ENCODE data around the gene ROBO2. TPM values are rescaled to one million over a fixed set of nuclear protein-coding genes. Genes with fewer than 3 reads are reported as not detected.

Gene ROBO2
- total RNA-seq, 1 donor from 2014 or later, result not detected

DNA sequence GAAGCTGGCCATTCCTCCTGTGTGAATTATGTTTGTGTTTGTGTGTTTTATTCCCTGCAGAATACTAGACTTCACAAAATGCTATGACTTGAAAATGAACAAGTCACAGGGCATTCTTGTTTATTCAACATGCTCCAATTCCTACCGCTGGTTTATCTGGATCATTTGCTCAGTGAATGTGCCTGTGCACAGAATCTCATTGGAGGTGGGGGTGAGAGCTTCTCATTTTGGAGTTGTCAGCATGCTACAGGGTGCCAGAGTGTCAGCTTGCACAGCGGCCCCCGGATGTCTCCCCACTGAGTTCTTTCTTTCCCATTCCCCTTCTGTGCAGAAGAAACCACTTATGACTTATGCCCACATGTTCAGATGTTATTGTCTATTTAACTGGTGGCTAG is 428.7 kb downstream of the ROBO2 start:
- intact Hi-C loops (cut with micrococcal nuclease), result no loop called here

DNA sequence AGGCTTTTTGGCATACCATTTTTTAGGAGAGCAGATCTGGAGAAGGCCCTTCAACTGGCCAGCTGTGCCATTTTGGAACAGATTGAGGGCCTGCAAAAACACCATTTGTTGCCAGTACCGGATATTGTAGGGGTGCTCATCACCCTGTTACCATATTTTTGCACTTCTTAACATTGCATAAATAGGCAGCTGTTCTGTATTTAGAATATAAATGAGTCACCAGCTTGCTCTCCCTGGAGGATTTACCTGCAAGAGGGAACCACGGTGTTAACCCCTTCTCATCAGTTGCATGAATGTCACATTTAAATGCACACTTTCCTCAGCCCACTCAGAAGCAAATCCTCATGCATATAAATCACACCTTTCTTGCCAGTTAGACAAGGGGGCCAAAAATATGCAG is 435.6 kb downstream of the ROBO2 start:
- intact Hi-C loops (cut with micrococcal nuclease), result no loop called here

DNA sequence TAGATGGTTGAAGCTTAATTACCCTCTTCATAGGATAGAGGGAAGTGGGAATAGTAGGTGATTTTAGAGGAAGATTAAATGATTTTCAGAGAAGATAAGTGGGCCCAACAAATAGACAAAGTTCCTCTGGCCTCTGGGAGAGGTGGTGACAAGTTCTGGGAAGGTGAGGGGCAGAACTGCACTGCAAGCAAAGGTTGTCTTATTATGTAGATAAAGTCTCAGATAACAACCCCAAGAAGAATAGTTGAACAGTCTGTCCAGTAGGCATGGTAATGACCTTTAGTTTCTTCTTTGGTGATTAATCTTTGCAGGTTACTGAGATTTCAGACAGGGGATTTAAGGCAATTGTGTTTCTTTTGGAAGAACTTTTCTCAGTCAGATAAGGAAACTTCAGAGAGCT is 439.1 kb downstream of the ROBO2 start:
- intact Hi-C loops (cut with micrococcal nuclease), result no loop called here

DNA sequence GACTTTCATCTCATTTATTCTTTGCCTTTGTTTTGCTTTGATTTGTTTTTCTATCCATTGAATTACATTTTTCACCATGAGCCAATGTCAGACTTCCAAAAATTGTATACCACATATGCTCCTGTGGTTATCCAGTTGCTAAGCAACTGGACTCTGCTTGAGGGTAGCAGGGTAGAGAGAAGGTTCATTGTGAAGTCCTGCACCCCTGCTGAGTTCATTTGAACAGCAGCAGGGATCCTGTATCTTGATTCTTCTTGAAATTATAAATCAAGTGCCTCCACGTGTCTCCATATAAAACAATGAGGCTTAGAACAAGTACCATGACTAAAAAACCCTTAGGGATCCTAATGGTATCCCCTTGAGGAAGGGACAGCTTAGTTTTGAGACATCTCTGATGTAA is 449.3 kb downstream of the ROBO2 start:
- intact Hi-C loops (cut with micrococcal nuclease), result no loop called here

DNA sequence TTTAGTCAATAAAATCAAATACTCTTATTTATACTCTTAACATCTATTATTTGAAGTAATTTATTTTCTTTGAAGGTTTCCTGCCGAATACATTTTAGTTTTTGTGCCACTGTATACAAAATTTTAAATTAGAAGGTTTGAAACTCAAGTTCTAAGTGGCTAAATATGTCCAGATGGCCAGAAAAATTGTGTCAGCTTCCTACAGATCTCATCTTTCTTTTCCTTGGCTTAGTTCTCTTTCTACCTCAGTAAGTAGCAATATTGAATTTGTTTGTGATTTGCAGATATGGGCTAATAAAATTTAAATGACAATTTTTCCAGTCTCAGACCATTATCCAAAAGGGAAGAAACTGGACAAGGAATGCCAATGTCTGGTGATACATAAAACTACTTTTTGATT is 452.1 kb downstream of the ROBO2 start:
- intact Hi-C loops (cut with micrococcal nuclease), result no loop called here

DNA sequence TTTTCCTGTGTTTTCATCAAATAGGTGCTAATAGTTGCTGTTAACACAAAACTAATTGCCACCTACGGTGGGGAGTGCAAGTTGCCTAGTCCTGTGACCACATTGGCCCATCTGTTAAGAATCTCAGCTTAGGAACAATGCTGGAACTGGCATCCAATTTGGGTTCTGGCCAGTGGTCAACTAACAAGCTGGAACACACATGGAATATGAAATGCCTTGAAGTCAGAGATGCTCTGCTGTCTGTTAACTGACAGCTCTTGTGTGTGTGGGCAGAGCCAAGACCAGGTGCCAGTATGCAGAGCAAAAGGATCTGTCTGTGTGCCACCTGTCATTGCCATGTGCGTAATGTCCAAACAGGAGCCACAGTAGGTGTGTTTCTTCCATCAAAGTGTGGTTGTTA is 460.8 kb downstream of the ROBO2 start:
- intact Hi-C loops (cut with micrococcal nuclease), result no loop called here

DNA sequence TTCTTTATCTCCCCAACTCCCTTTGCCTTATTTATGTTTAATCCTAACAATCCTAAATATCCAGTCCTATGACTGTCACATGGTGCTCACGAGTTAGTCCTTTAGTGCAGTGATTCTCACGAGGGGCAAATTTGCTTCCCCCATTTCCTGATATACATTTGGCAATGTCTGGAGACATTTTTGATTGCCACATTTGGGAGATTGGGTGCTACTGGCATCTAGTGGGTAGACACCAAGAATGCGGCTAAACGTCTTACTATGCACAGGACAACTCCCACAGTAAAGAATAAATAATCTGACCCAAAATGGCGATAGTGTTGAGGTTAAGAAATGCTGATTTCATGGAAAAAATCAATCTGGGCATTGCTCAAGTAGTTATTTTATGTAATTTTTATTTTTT is 466.5 kb downstream of the ROBO2 start:
- intact Hi-C loops (cut with micrococcal nuclease), result no loop called here

DNA sequence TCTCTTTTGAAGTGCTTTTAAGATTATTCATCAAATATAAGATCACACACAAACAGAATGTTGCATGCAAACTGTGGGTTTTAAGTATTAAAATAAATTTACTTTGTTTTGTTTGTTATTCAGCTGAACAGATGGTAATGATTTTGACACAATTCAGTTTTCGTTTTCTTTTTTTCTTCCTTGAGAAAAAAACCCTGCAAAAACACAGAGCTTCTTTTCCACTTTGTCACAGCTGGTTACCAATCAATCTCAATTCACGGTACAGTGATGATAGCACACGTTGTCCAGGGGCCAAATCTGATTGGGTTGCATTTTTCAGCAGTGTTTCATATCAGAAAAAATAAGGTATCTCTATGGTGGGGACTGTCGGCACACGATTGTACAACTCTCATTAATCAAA is 473.6 kb downstream of the ROBO2 start:
- intact Hi-C loops (cut with micrococcal nuclease), result no loop called here

DNA sequence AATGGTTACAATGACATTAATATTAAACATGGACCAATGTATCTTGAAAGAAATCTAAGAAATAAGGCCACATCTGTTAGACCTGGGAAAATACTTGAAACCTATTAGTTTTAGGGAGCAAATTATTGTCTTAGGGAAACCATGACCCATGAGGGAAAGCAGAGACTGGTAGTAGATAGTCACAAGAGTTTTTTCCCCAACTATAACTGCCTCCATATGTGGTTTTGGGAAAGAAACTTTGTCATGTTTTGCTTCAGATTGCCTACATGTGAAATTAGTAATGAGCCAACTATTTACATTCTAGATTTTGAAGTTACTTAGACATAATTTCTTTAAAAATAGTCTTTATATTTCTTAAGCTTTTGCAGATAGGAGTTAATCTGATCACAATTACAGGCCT is 474.9 kb downstream of the ROBO2 start:
- intact Hi-C loops (cut with micrococcal nuclease), result no loop called here

DNA sequence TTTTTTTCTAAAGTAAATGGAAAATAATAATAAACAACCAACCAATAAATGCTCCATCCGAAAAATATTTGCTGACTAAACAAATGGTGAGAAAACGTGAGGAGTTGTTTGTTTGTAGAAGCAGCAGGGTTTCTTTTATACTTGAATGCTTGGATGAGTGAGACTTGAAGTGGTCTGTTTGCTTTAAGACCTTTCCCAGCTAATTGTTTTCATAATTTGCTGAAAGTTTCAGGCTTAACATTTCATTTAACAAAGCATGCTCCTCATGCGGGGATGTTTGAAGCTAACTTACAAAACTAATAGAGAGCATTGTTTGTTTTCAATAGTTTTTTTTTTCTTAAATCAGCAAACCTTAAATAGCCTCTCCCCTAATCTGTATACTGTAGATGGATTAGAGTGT is 484.6 kb downstream of the ROBO2 start:
- intact Hi-C loops (cut with micrococcal nuclease), result no loop called here

DNA sequence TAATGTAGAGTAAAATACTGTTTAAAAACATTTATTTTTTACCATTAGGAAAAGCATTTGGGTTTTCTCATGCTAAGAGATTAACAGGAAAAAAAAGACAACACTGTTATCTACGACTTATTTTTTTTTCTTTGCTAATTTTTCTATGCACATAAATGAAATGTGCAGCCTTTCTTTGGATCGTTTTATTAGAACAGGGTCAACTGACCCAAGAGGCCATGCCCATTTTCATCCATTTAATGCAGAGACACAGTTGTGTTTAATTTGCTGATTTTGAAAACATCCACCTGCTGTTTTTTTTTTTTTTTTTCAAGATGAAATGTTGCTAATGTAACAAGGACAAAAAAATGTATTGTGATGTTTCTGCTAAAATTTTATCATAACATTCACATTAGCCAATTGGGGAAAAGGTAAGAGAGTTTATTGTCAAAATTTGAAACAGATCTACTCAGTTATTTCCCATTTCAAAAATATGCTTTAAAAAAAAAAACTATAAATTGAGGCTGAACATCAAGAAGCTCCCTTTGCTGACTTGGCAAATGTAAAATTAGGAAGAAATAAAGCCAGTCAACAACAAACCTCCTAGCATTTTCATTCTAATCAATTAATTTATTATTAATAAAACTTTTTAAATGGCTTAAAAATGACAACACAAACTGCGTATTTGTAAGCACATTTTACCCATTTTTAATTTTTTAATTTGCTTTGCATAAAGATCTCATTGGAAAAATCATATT is 485.2 kb downstream of the ROBO2 start:
- intact Hi-C loops (cut with micrococcal nuclease), result no loop called here

DNA sequence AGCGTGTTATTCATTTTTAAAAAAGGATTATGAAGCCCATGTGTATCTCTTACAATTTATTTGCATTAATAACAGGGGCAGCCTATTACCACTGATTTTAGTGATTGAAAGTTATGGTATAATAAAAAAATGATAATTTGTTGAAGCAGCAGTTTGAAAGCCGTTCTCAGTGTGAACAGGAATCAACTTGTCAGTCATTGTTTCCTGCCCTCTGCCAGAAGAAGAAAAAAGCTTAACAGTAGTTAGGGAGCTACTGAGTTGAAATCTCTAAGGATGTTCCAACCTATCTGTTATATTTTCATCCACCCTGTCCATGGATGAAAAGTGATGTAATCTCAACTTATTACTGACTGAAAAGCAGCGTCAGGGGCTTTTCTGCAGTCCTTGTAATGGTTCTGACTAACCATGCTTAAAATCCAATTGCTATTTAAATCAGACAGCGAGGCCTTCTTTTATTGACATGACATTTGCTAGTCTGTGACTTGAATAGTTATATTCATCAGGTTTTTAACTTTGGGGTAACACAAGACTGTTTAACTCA is 486.7 kb downstream of the ROBO2 start:
- intact Hi-C loops (cut with micrococcal nuclease), result no loop called here

DNA sequence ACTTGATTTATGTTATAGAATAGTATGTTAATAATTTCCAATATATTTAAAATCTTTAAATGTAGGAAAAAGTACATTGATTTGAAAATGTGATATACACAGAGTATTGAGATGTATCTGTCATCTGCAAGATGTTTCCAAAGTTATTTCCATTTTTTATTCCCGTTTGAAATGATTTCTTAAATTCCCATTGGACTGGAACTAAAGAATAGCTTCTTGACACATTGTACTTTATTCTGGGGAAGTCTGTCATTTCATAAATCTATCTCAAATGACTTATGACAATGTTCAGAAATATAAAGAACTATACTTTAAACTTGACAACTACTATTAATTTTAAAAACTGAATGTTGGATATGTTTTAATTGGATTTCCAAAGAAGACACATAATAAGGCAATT is 489.6 kb downstream of the ROBO2 start:
- intact Hi-C loops (cut with micrococcal nuclease), result no loop called here

DNA sequence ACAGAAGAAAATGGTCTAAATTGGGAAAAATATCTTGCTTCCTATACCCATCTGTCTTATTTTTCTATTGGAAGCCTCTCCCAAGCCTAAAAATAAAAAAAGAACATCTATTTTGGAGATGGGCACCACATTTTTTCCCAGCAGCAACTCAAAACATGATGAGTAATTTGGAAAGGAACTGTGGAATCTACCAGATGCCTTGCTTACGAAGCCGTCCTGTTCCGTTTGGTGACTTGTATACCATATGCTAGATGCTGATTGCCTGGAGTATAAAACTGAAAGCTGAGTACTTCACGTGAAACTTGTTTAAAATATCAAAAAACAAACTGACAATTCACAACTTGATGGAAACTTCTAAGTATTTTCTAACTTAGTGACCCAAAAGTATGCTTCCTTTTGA is 491.0 kb downstream of the ROBO2 start:
- intact Hi-C loops (cut with micrococcal nuclease), result no loop called here

DNA sequence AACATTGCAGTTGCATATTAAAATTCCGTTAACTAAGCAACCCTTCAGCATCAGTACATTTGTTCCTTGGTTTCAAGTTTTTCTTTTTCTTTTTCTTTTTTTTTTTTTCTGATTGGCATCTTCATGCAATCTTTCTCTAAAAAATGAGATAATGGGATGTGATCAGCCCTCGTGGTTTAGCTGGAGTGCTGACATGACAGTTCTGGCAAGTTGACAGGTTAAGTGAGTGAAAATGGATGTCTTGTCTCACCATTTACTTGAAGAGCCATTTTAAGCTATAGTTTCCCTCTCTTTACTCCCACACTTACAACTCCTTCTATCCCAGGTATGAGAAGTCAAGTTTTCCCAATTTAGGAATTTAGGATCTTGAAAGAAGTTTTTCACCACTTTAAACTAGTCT is 495.2 kb downstream of the ROBO2 start:
- intact Hi-C loops (cut with micrococcal nuclease), result no loop called here

DNA sequence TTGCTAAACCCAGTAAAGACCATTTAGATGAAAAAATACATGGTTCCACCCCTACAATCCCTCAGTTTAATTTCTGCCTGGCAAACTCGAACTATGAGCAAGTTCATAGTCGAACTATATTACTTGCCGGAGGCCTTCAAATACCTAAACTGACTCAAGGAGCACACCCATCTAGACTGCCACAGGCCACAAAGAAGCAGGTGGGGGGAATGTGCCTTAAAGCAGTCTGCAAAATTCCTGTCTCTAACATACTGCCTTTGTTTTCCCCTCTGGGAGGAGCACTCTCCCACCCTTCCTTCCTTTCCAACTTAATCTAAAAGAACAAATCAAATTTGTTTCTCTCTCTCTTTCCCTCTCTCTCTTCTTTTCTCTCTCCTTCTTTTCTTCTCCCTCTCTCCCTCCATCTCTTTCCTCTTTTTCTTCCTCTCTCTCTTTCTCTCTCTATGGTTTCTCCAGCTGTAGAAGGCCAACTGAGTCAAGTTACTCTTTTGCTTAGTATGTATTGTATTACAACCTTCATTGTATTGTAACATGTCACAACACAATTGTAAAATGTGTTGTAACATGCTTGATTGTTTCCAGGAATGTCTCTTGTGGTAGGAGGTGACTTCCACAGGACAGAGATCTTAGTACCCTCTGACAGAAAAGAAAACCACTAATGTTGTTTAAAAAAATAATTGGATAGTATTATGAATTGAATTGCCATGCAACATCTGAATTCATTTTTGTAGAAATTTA is 496.3 kb downstream of the ROBO2 start:
- intact Hi-C loops (cut with micrococcal nuclease), result no loop called here

DNA sequence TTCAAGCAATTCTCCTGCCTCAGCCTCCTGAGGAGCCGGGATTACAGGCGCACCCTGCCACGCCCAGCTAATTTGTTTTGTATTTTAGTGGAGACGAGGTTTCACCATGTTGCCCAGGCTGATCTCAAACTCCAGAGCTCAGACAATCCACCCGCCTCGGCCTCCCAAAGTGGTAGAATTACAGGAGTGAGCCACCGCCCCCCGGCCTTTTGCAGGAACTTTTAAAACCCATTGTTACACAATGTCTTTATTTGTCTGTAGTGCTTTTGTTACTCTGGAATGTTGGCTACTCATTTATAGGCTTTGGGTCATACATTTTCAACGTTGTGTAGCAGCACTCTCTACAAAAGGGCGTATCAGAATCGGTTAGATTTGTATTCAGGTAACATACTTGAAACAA is 499.1 kb downstream of the ROBO2 start:
- intact Hi-C loops (cut with micrococcal nuclease), result no loop called here

DNA sequence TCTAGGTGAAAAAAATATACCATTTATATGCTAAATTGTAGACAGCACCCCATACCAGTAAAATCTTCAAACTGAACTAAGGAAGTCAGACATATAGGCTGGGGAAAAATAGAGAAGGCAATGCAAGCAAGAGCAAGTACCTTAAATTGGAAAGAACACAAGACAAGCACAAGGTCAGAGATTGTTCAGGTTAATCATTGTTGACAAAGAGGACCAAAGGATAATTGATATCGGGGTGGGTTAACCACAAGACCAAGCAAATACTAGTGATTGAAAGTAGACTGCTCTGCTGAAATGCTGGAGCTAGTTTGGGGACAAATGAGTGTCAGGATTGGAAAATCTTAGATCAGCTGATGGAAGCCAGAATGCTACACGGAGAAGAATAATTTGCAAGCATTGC is 499.8 kb downstream of the ROBO2 start:
- intact Hi-C loops (cut with micrococcal nuclease), result no loop called here

DNA sequence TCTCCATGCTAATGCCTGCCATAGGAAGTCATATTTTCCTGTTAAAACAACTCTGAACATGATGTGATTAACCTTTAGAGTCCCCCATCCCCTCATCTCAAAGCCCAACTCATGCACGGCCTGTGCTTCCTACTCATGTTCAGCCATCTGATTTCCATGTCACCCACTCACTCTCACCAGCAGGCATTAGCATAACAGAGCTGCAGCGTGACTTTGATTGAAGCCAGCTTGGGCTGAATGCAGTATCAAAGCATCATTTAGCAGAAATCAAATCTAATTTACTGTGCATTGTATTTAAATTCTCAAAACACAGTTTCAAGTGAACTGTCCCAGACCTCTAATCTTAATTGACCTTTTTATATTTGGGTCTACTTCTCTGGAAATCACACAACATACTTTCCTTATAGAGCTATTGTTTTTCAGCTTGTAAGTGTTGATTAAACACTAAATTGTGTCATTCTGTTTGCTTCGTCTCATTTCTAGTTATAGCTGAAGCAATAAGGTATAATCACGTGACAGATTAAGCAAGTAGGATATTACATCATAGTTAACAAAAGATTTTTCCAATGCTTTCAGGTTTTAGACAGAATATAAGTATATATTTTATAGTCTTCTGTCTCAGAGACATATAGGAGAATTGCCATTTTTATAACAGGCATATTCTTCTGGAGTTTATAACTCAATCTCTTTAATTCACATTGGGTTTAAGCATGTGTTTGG is 501.5 kb downstream of the ROBO2 start:
- intact Hi-C loops (cut with micrococcal nuclease), result no loop called here

DNA sequence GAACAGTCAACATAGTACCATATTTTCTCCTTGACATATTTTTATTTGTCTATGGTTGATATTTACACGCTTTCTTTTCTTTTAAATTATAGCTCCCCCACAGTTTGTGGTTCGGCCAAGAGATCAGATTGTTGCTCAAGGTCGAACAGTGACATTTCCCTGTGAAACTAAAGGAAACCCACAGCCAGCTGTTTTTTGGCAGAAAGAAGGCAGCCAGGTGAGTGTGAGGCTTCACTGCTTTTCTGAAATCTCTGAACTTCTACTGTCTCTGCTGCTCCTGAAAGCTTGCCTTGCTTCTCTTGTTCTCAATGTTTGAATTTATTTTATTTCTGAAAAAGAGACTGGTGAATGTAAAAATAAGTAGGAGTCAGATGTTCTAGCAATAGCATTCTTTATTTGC is 506.3 kb downstream of the ROBO2 start:
- intact Hi-C loops (cut with micrococcal nuclease), result no loop called here

DNA sequence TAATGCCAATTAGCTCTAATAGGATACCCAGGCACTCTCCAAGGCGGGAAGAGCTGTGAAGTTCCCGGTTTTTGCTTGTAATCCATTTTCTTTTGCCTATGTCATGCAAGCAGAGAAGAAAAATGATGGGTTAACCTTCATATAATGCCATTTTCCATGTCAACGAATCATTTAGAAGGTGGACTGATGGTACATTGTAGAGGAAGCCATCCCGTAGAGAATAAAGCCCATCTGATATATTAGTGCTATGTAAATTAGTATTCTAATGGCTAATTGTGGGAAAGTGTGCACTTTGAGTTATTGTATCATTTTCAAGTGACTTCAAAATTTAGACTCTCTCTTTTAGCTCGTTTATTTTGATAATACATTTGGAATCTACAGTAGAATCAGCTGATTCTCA is 509.1 kb downstream of the ROBO2 start:
- intact Hi-C loops (cut with micrococcal nuclease), result no loop called here

DNA sequence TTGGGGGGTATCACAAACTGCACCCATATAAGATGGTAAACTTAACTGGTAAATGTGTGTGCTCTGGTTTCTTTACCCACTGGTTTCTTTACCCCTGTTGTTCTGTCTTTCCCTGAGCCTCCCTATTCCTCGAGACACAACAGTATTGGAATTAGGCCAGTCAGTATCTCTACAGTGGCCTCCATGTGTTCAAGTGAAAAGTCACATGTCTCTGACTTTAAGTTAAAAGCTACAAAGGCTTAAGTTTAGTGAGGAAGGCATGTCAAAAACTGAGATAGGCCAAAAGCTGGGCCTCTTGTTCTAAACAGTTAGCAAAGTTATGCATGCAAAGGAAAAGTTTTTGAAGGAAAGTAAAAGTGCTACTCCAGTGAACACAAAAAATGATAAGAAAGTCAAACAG is 513.3 kb downstream of the ROBO2 start:
- intact Hi-C loops (cut with micrococcal nuclease), result no loop called here
